Kidney (tissue), 14 donors: ENCODE data around the gene LIG3. TPM values are rescaled to one million over a fixed set of nuclear protein-coding genes. Genes with fewer than 3 reads are reported as not detected.

Experiments used
- DNase-seq, 5 donors: peaks; one replicate each; pipeline ENCODE4 v3.0.0-alpha.2; 2013 to 2020
- FAIRE-seq: peaks from 2 replicates; lab custom pipeline; 2012; peaks lifted over from hg19 to GRCh38; lab: Jason Lieb, UNC
- H3K27ac ChIP-seq, 2 donors: one replicate each; pipeline ENCODE4 v1.7.0; 2013; ENCODE audit warnings: low read depth in 2 of 2, low read length in 2 of 2, inconsistent platforms in 1 of 2
- H3K27me3 ChIP-seq: one replicate; pipeline ENCODE4 v1.7.1; 2013; ENCODE audit warnings: low read length, inconsistent platforms; ENCODE audit not compliant: control insufficient read depth, insufficient read depth
- H3K36me3 ChIP-seq, 3 donors: one replicate each; pipeline versions ENCODE4 v1.7.0 to v1.7.1; 2013; ENCODE audit warnings: low read length in 3 of 3, control low read depth in 1 of 3, inconsistent platforms in 1 of 3; ENCODE audit not compliant: insufficient read depth in 3 of 3, control insufficient read depth in 2 of 3
- H3K4me1 ChIP-seq, 3 donors: one replicate each; pipeline versions ENCODE4 v1.7.0 to v1.7.1; 2013; ENCODE audit warnings: low read length in 3 of 3, inconsistent platforms in 1 of 3, low read depth in 1 of 3; ENCODE audit not compliant: control insufficient read depth in 2 of 3, insufficient read depth in 2 of 3
- H3K4me3 ChIP-seq, 3 donors: one replicate each; pipeline versions ENCODE4 v1.7.0 to v1.8.1; 2013; ENCODE audit warnings: low read length in 3 of 3, control low read depth in 1 of 3, inconsistent platforms in 1 of 3
- H3K9ac ChIP-seq, 3 donors: one replicate each; pipeline versions ENCODE4 v1.7.0 to v1.7.1; 2013; ENCODE audit warnings: low read length in 3 of 3, control low read depth in 1 of 3, inconsistent platforms in 1 of 3
- H3K9me3 ChIP-seq, 3 donors: one replicate each; pipeline versions ENCODE4 v1.7.0 to v1.7.1; 2013; ENCODE audit warnings: low read length in 3 of 3, control low read depth in 1 of 3, inconsistent platforms in 1 of 3; ENCODE audit not compliant: control insufficient read depth in 2 of 3, insufficient read depth in 1 of 3
- intact Hi-C: fragments of 100-400 bp; cut with DNase I; formaldehyde crosslinking; loops from one replicate; pipeline ENCODE4 v1.11.1; 2022
- polyA plus RNA-seq: library from polyadenylated mRNA; stranded (reverse); fragments of 350-450 nt; fragmentation: Illumina TruSeq; extraction: RNeasy Lipid Tissue Mini Kit (QIAGEN cat#74804); gene quantifications from one replicate; pipeline ENCODE4 v1.2.3, GENCODE V29; 2014; ENCODE audit warnings: low read depth, low replicate concordance; ENCODE audit not compliant: insufficient read depth
- total RNA-seq: library from RNA; stranded (reverse); fragmentation: NEBNext Ultra II Directional; extraction: Animal tissue kit (Norgen Biotek cat#: 25700); gene quantifications from one replicate; pipeline ENCODE4 v1.2.1, GENCODE V29; 2021
- TF ChIP-seq, protein P1 (sequence below): IDR thresholded peaks from 3 replicates; pipeline ENCODE4 v1.5.1; 2012; ENCODE audit warnings: mild to moderate bottlenecking, moderate library complexity, borderline replicate concordance; ENCODE audit not compliant: insufficient read depth; ENCODE audit errors: extremely low read depth
- donor health status: control.
- donor health status: control.
- donor health status: control.
- donor health status: control.
- donor health status: control.
- donor health status: DM: yes; HTN: yes; CAD: no.
- donor health status: Normal renal cell carcinoma (clear cell type).

LIG3 gene
- total and polyA plus RNA-seq, 2 donors from 2014 or later, result 7.6 to 34.1 TPM

DNA sequence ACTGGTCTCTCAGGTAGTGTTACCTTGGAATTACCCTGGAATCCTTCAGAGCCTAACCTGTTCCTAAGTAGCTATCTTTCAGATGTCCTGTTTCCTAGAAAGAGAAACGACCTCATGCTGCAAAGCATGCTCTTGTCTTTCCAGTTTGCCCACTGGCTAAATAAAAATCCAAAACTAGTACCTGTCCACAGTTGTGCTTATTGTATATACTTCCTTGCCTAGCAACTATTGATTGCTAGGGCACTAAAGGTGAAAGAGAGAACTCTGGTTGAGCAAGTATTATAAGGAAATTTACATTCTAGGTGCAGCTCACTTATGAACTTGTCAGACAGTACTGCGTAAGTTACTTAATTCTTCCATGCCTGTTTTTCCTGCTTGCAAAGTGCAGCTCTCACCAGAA lies 38.5 kb downstream of the LIG3 start:
- Histone ChIP-seq H3K9ac (no peak overlapping the region), H3K36me3 (peaks cover 0 to 33% (median 14%) of the 10 kb centered on the region in 3 donors), H3K4me1 (peaks cover 0 to 9% (median 4%) of the 10 kb centered on the region in 3 donors), H3K9me3 (no peaks in the 10 kb centered on the region), H3K27ac (no peak overlapping the region), H3K27me3 (no peaks in the 10 kb centered on the region), H3K4me3 (no peak overlapping the region)
- TF ChIP-seq, protein P1, sequence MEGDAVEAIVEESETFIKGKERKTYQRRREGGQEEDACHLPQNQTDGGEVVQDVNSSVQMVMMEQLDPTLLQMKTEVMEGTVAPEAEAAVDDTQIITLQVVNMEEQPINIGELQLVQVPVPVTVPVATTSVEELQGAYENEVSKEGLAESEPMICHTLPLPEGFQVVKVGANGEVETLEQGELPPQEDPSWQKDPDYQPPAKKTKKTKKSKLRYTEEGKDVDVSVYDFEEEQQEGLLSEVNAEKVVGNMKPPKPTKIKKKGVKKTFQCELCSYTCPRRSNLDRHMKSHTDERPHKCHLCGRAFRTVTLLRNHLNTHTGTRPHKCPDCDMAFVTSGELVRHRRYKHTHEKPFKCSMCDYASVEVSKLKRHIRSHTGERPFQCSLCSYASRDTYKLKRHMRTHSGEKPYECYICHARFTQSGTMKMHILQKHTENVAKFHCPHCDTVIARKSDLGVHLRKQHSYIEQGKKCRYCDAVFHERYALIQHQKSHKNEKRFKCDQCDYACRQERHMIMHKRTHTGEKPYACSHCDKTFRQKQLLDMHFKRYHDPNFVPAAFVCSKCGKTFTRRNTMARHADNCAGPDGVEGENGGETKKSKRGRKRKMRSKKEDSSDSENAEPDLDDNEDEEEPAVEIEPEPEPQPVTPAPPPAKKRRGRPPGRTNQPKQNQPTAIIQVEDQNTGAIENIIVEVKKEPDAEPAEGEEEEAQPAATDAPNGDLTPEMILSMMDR, result no peak
- DNase-seq, result no peak
- intact Hi-C loops, result no loop called here
- FAIRE-seq, result no peak

DNA sequence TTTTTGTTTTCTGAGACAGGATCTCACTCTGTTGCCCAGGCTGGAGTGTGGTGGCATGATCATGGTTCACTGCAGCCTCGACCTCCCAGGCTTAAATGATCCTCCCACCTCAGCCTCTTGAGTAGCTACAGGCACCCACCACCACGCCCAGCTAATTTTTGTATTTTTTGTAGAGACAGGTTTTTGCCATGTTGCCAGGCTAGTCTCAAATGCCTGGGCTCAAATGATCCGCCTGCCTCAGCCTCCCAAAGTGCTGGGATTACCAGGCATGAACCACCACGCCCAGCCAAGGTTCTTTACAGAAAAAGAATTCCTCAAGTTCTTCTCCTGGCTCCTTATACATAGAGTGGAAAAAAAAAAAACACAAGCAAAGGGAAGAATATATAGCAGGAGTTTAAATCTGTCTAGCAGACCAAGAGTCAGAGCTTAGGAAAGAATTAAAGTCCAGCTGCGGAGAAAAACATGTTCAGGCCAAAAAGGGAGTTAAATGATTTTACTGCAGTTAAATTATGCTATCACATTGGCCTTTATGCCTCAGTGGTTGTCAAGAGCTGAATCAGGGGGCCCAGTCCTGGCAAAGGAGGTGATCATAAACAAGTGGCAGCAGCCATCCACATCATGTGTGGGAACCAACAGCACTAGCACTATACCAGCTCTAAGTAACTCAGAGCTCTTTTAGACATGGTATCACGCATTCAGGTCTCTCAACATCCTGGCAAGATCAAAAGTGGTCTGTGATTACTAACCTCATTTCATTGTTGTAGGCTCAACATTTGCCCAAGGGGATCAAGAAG lies 39.3 kb downstream of the LIG3 start:
- Histone ChIP-seq H3K9ac (no peak overlapping the region), H3K9me3 (no peaks in the 10 kb centered on the region), H3K4me3 (no peak overlapping the region), H3K27me3 (no peaks in the 10 kb centered on the region), H3K36me3 (peaks cover 0 to 29% (median 14%) of the 10 kb centered on the region in 3 donors), H3K4me1 (peaks cover 0 to 9% (median 4%) of the 10 kb centered on the region in 3 donors), H3K27ac (no peak overlapping the region)
- TF ChIP-seq, protein P1, result no peak
- intact Hi-C loops, result no loop called here
- DNase-seq (peak in 2 of 5 donors; percentile 30 to 45), FAIRE-seq (no peak)

DNA sequence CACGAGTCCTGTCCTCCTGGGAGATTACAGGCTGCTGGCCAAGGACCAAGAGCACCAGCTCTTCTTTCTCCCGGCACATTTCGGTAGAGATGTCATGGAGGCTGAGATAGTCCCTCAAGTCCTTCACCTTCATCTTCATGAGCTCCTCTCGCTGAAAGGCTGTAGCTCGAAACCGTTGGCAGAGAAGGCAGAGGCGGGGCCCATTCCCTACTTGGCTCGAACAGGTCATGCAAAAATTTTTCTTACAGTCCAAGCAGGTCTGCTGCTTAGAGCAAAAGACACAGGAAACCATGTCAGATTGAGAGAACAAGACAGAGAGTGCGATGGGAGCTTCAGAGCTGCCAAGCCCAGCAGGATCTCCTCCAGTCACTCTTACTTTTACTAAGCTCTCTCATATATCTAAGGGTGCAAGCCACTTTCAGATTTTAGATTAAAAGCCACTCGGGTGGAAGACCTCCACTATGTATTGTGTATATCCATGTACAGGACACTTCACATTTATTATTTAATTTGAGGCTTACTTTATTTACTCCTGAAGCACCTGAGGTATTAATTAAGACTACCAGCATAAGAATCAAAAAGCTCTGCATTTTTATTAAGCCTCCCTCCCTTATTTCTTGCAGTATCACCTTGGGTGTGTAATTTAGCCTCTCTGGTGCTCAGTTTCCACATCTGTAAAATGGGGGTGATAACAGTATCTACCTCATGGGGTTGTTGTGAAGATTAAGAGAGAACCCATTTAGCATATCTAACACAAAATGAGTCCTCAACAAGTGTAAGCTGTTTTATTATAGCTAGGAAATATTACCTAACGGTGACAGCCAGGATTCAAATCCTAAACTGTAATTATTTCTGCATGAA lies 41.4 kb downstream of the LIG3 start:
- TF ChIP-seq, protein P1, result no peak
- Histone ChIP-seq H3K27me3 (no peaks in the 10 kb centered on the region), H3K9me3 (no peaks in the 10 kb centered on the region), H3K4me3 (no peak overlapping the region), H3K27ac (peak overlapping the region in 1 of 2 donors; percentile 28), H3K4me1 (peaks cover 0 to 9% (median 4%) of the 10 kb centered on the region in 3 donors), H3K9ac (no peak overlapping the region), H3K36me3 (peaks cover 0 to 18% (median 6%) of the 10 kb centered on the region in 3 donors)
- FAIRE-seq (no peak), DNase-seq (no peak)
- intact Hi-C loops, result no loop called here
